ENCODE measurements around the gene SLC11A1.

Gene SLC11A1

GRCh38 chr2:218354850-218355443 is 27.1 kb upstream of the SLC11A1 start:
- TF ChIP-seq, protein P1, sequence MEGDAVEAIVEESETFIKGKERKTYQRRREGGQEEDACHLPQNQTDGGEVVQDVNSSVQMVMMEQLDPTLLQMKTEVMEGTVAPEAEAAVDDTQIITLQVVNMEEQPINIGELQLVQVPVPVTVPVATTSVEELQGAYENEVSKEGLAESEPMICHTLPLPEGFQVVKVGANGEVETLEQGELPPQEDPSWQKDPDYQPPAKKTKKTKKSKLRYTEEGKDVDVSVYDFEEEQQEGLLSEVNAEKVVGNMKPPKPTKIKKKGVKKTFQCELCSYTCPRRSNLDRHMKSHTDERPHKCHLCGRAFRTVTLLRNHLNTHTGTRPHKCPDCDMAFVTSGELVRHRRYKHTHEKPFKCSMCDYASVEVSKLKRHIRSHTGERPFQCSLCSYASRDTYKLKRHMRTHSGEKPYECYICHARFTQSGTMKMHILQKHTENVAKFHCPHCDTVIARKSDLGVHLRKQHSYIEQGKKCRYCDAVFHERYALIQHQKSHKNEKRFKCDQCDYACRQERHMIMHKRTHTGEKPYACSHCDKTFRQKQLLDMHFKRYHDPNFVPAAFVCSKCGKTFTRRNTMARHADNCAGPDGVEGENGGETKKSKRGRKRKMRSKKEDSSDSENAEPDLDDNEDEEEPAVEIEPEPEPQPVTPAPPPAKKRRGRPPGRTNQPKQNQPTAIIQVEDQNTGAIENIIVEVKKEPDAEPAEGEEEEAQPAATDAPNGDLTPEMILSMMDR (conservative IDR thresholded peaks at IDR 0.05; ENCODE audit: low read depth, low read length) = no peak
- H3K4me3 ChIP-seq (ENCODE audit: low read length) = no peak overlapping the region
- no peak for DNase-seq (ENCODE audit: low read depth)

- TF ChIP-seq, protein P1 (conservative IDR thresholded peaks at IDR 0.05; ENCODE audit: low read depth, low read length) = no peak
- DNase-seq (ENCODE audit: low read depth) = no peak
- H3K4me3 ChIP-seq (ENCODE audit: low read length) = no peak overlapping the region
These were observed 24.6 kb upstream of the SLC11A1 start for GRCh38 chr2:218357236-218358177.

- DNase-seq (ENCODE audit: low read depth) = no peak
- H3K4me3 ChIP-seq (ENCODE audit: low read length) = no peak overlapping the region
- TF ChIP-seq, protein P1 (conservative IDR thresholded peaks at IDR 0.05; ENCODE audit: low read depth, low read length) = no peak
These were observed 21.6 kb upstream of the SLC11A1 start for GRCh38 chr2:218360453-218360852.

GRCh38 chr2:218362606-218363005 is 19.5 kb upstream of the SLC11A1 start:
- H3K4me3 ChIP-seq (ENCODE audit: low read length) = no peak overlapping the region
- TF ChIP-seq, protein P1 (conservative IDR thresholded peaks at IDR 0.05; ENCODE audit: low read depth, low read length) = no peak
- no peak for DNase-seq (ENCODE audit: low read depth)

GRCh38 chr2:218363736-218364135 is 18.3 kb upstream of the SLC11A1 start:
- TF ChIP-seq, protein P1 (conservative IDR thresholded peaks at IDR 0.05; ENCODE audit: low read depth, low read length) = no peak
- H3K4me3 ChIP-seq (ENCODE audit: low read length) = no peak overlapping the region
- DNase-seq (ENCODE audit: low read depth) = no peak

DNA sequence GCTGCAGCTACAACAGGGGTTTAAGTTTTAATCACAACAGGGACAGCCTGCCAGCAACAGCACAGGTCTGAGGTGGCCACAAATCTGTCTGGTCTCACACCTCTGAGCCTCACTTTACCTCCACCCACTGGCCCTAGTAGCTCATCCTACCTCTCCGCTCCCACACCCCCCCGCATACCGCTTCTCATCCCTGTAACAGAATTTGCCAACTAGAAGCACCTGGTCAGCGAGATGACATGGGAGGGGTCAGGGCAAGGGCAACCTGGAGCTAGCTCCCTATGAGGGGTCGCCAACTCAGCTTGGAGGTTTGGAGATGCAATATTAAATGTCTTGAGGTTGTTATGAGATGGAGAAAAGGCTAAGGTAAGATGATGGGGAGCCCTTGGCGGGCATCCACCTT is 17.9 kb upstream of the SLC11A1 start:
- no peak overlapping the region for H3K4me3 ChIP-seq (ENCODE audit: low read length)
- no peak for DNase-seq (ENCODE audit: low read depth)
- TF ChIP-seq, protein P1 (conservative IDR thresholded peaks at IDR 0.05; ENCODE audit: low read depth, low read length) = no peak
